Large intestine (tissue), 3 donors: ENCODE measurements around the gene ERG28. TPM values are rescaled to one million over a fixed set of nuclear protein-coding genes. Genes with fewer than 3 reads are reported as not detected.
"Not testable (repeated sequence)": the region's sequence is repeated elsewhere in the genome, so short reads cannot be mapped to it uniquely, and the experiment has no call there.

Experiments
- DNase-seq, 2 donors: peaks; one replicate each; pipeline versions ENCODE4 v3.0.0 to v3.0.0-alpha.2; 2013
- H3K27ac ChIP-seq: one replicate; pipeline ENCODE4 v1.5.1; 2013; ENCODE audit warnings: low read length
- H3K27me3 ChIP-seq: 2 replicates; pipeline ENCODE4 v1.6.1; 2013; ENCODE audit warnings: low read length; ENCODE audit not compliant: control insufficient read depth, insufficient read depth
- H3K36me3 ChIP-seq: 2 replicates; pipeline ENCODE4 v1.6.1; 2013; ENCODE audit warnings: low read length; ENCODE audit not compliant: control insufficient read depth, insufficient read depth
- H3K4me1 ChIP-seq: one replicate; pipeline ENCODE4 v1.6.1; 2013; ENCODE audit warnings: low read length; ENCODE audit not compliant: control insufficient read depth, insufficient read depth
- H3K4me3 ChIP-seq: one replicate; pipeline ENCODE4 v1.5.1; 2013; ENCODE audit warnings: low read length
- H3K9me3 ChIP-seq: one replicate; pipeline ENCODE4 v1.6.1; 2013; ENCODE audit warnings: mild to moderate bottlenecking, low read depth, low read length, moderate library complexity; ENCODE audit not compliant: control insufficient read depth
- WGBS: methylation state at CpG from one replicate; pipeline ENCODE4 v1.1.5; 2013; ENCODE audit warnings: low lambda C conversion rate; ENCODE audit not compliant: insufficient coverage; 5-methylcytosine and 5-hydroxymethylcytosine counted together
- polyA plus RNA-seq: library from polyadenylated mRNA; unstranded; fragments of 120-200 nt; gene quantifications from one replicate; pipeline ENCODE4 v1.2.1, GENCODE V29; 2013

The ERG28 gene
- polyA plus RNA-seq, 1 donor = 21.3 TPM

DNA sequence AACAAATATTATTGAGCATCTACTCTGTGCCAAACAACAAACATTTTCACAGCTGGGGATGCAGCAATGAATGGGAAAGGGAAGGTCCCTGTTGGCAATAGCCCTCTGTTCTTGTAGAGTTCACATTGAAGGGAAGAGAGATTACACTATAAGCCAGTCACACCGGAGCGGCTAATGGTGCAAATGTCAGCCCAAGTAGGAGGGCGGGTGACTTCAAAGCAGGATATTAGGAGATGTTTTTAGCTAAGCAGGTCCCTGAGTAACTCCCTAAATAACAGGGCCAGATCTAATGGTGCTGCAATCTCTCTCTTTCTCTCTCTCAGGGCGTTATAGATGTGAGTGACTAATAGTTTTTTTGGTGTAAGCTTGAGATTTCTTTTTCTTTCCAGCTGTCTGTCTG, 51.6 kb downstream of the ERG28 start:
- Histone ChIP-seq H3K9me3 (no peaks in the 10 kb centered on the region), H3K4me1 (no peaks in the 10 kb centered on the region), H3K27ac (no peak overlapping the region), H3K4me3 (no peak overlapping the region), H3K27me3 (no peaks in the 10 kb centered on the region), H3K36me3 (no peaks in the 10 kb centered on the region)
- WGBS = no CpG with 5 or more reads among the region's 4 CpGs
- no peak for DNase-seq

DNA sequence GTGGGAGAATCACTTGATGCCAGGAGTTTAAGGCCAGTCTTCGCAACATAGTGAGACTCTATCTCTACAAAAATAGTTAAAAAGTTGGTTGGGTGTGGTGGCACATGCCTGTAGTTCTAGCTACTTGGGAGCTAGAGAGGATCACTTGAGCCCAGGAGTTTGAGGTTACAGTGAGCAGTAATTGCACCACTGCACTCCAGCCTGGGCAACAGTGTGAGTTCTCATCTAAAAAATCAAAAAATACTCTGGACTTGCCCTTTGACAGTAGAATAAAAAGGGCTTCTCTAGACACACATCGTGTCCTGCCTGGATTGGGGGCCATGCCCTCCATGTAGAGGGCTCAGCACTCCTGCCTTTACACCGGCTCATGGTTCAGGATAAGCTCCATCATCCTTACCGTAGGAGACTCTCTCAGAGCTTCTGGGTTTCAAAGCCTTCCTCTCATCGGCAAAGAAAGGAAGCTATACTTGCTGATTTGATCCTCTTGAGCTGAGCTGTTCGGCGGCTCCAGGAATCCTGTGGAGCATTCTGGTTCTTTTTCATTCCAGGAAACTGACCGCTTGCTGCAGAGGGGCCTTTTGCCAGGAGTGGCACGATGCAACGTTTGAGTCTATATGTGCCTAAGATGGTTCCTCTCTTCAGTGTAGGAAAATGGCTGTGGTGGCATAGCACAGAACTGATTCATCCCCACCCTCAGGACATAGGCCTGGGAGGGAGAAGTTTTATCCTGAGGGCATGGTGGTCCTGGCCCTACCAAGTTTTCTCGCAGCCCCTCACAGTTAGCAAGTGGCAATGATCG, 52.6 kb downstream of the ERG28 start:
- Histone ChIP-seq H3K36me3 (no peaks in the 10 kb centered on the region), H3K4me3 (no peak overlapping the region), H3K27ac (no peak overlapping the region), H3K4me1 (peaks cover 6% of the 10 kb centered on the region), H3K27me3 (no peaks in the 10 kb centered on the region), H3K9me3 (no peaks in the 10 kb centered on the region)
- no CpG with 5 or more reads among the region's 12 CpGs for WGBS
- DNase-seq = no peak

DNA sequence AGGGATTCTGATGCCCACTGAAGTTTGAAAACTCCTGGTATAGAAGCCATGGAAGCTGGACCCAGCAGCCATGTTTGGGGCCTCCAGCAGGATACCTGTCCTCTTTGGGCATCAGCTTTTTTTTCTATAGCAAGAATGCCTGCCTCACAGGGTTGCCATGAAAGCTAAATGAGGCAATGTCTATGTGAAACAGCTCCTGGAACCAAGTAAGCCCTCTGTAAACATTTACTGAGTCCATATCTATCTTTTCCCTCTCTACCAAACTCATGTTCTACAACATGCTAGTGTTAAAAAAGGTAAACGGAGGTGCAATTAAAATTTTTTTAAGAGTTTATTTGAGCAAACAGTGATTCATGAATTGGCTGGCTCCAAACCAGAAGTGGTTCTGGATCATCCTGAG, 53.6 kb downstream of the ERG28 start:
- no CpG with 5 or more reads among the region's 1 CpG for WGBS
- DNase-seq = no peak
- Histone ChIP-seq H3K4me1 (peaks cover 14% of the 10 kb centered on the region), H3K27ac (no peak overlapping the region), H3K9me3 (no peaks in the 10 kb centered on the region), H3K27me3 (no peaks in the 10 kb centered on the region), H3K36me3 (no peaks in the 10 kb centered on the region), H3K4me3 (no peak overlapping the region)

DNA sequence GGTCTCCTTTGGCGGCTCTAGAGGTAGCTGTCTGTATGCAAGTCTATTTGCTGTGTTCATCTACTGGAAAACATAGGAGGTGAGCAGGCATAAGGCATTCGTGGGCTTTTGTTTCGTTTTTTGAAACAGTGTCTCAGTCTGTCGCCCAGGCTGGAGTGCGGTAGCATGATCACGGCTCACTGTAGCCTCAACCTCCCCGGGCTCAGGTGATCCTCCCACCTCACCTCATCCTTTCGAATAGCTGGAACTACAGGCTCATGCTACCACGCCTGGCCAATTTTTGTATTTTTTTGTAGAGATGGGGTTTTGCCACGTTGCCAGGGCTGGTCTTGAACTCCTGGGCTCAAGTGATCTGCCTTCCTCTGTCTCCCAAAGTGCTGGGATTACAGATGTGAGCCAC, 54.8 kb downstream of the ERG28 start:
- no peaks in the 10 kb centered on the region for H3K9me3 ChIP-seq
- WGBS = no CpG with 5 or more reads among the region's 10 CpGs
- no peaks in the 10 kb centered on the region for H3K27me3 ChIP-seq
- no peak overlapping the region for H3K4me3 ChIP-seq
- H3K27ac ChIP-seq = no peak overlapping the region
- no peaks in the 10 kb centered on the region for H3K36me3 ChIP-seq
- peaks cover 15% of the 10 kb centered on the region for H3K4me1 ChIP-seq
- no peak for DNase-seq

DNA sequence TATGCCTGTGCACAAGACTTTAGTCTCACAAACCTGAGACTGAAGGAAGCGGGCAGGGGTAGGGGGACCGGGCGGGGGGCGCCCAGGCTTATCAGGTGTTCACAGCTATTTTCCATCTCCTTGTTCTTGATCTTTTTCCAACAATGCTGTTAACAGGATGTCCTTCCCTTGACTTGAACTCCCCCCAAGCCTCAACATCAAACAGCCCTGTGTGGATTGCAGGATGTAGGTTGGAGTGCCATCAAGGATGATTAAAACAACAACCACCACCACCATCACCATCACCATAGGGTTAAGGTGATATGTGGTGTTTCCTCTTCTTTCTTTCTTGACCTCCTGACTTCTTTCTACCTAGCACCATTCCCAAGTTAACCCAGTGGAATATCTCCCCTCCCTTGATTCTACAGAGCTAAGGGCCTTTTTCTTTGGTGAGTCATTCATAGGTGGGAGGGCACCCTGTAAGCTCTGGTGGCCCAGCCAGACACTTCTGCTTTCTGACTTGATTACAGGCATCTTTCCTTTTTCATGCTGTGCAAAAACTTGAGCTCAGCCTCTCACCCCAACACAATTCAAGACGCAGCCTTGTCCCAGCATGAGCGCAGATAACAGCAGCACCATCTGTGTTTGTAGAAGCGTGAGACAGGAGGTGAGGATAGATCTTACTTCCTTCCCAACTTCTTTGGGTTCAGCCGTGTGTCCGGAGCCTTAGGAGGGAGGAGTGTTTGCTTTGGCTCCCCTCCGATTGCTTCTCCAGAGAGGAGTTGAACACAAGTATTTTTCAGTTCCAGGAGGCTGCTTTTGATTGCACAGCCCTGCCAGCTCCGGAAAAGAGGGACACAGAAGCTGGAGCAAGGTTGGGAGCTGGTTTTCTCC, 55.5 kb downstream of the ERG28 start:
- no CpG with 5 or more reads among the region's 11 CpGs for WGBS
- H3K9me3 ChIP-seq = no peaks in the 10 kb centered on the region
- H3K4me1 ChIP-seq = peaks cover 15% of the 10 kb centered on the region
- H3K27ac ChIP-seq = no peak overlapping the region
- DNase-seq = peak in 1 of 2 donors; percentile 11
- H3K27me3 ChIP-seq = no peaks in the 10 kb centered on the region
- H3K4me3 ChIP-seq = no peak overlapping the region
- H3K36me3 ChIP-seq = no peaks in the 10 kb centered on the region

DNA sequence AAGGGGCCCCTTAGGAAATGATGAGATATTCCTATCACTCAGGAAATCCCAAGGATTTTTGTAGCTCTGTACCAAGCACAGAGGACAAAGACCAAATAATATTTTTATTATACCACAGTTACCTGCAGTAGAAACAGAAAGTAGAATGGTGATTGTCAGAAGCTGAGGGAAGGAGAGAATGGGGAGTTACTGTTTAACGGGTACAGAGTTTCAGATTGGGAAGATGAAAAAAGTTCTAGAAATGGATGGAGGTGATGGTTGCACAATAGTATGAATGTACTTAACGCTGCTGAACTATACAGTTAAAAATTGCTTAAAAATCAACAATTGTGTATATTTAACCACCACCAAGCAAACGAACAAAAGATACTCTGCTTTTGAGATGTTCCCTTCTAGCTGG, 58.2 kb downstream of the ERG28 start:
- 44% methylated on average over 1 of the region's 3 CpGs for WGBS
- H3K36me3 ChIP-seq = no peaks in the 10 kb centered on the region
- H3K27ac ChIP-seq = peak overlapping the region; percentile 7
- no peaks in the 10 kb centered on the region for H3K27me3 ChIP-seq
- H3K9me3 ChIP-seq = no peaks in the 10 kb centered on the region
- DNase-seq = peak; percentile 19 to 75
- H3K4me3 ChIP-seq = no peak overlapping the region
- H3K4me1 ChIP-seq = peaks cover 15% of the 10 kb centered on the region

DNA sequence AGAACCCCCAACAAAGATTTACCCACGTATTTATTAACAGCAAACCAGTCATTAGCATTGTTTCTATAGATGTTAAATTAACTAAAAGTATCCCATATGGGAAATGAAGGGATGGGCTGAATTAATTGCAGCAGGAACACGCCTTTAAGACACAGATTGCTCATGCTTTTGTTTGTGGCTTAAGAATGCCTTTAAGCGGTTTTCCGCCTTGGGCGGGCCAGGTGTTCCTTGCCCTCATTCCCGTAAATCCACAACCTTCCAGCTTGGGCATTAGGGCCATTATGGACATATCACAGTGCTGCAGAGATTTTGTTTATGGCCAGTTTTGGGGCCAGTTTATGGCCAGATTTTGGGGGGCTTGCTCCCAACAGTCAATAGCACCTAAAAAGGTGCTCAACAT, 59.6 kb downstream of the ERG28 start:
- H3K27me3 ChIP-seq, H3K27ac ChIP-seq, H3K9me3 ChIP-seq, DNase-seq, H3K36me3 ChIP-seq, H3K4me3 ChIP-seq: not testable (repeated sequence)
- peaks cover 15% of the 10 kb centered on the region for H3K4me1 ChIP-seq
- 67% methylated on average over 1 of the region's 6 CpGs for WGBS

DNA sequence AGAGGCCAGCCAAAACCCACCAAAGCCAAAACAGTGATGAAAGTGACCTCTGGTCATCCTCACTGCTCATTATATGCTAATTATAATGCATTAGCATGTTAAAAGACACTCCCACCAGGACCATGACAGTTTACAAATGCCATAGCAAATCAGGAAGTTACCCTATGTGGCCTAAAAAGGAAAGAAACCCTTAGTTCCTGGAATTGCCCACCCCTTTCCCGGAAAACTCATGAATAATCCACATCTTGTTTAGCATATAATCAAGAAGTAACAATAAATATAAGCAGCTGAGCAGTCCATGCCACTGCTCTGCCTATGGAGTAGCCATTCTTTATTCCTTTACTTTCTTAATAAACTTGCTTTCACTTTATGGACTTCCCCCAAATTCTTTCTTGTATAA, 60.6 kb downstream of the ERG28 start:
- not testable (repeated sequence) for H3K27me3 ChIP-seq, DNase-seq, H3K27ac ChIP-seq, H3K36me3 ChIP-seq, H3K9me3 ChIP-seq, H3K4me3 ChIP-seq
- H3K4me1 ChIP-seq = peaks cover 15% of the 10 kb centered on the region
- whole genome bisulfite sequencing = 100% methylated on average over 1 of the region's 1 CpG

Other genes starting within 250 kb of the ERG28 start
- gene JDP2, start 232.9 kb downstream of the ERG28 start, polyA plus RNA-seq = 30.0 TPM
- 0.67 TPM for gene BATF, start 138.4 kb downstream of the ERG28 start, polyA plus RNA-seq
- gene FLVCR2, start 82.3 kb downstream of the ERG28 start, polyA plus RNA-seq = 11.3 TPM
- 15.2 TPM for gene TTLL5, start 370 bp upstream of the ERG28 start, polyA plus RNA-seq